HepG2 (cell line): ENCODE data around the gene ITIH3. TPM values are rescaled to one million over a fixed set of nuclear protein-coding genes. Genes with fewer than 3 reads are reported as not detected.

ENCODE experiments used
- BHLHE40 ChIP-seq: IDR thresholded peaks from 2 replicates; pipeline ENCODE4 v1.6.1; 2011; ENCODE audit warnings: low read length, improper control_type of control experiment
- FOXC1 ChIP-seq: sonication (generic); formaldehyde crosslinking; IDR thresholded peaks from 2 replicates; pipeline ENCODE4 v1.8.0; 2022; ENCODE audit warnings: mild to moderate bottlenecking, missing genetic modification reagents, borderline replicate concordance
- HES4 ChIP-seq: sonication (generic); formaldehyde crosslinking; IDR thresholded peaks from 2 replicates; pipeline ENCODE4 v1.9.0; 2021; ENCODE audit warnings: mild to moderate bottlenecking, missing genetic modification reagents, borderline replicate concordance
- HOXA5 ChIP-seq: sonication (generic); formaldehyde crosslinking; IDR thresholded peaks from 2 replicates; pipeline ENCODE4 v1.4.0; 2020; ENCODE audit warnings: missing genetic modification reagents
- NCOA1 ChIP-seq: sonication (generic); formaldehyde crosslinking; IDR thresholded peaks from 2 replicates; pipeline ENCODE4 v1.9.0; 2021; ENCODE audit warnings: missing genetic modification reagents
- PAXIP1 ChIP-seq: sonication (generic); formaldehyde crosslinking; conservative IDR thresholded peaks from 2 replicates; pipeline ENCODE4 v1.4.0; 2020; ENCODE audit warnings: mild to moderate bottlenecking, missing genetic modification reagents, moderate library complexity
- RARA ChIP-seq: IDR thresholded peaks from 2 replicates; pipeline ENCODE4 v1.6.1; 2016; ENCODE audit warnings: missing genetic modification reagents, missing compliant biosample characterization
- RBFOX2 ChIP-seq: fragments of 200-400 bp; formaldehyde crosslinking; IDR thresholded peaks from 2 replicates; pipeline ENCODE4 v1.6.1; 2017; ENCODE audit warnings: low read depth, mild to moderate bottlenecking, low read length
- SIN3A ChIP-seq: IDR thresholded peaks from 2 replicates; pipeline ENCODE4 v1.6.1; 2011; ENCODE audit warnings: low read depth, mild to moderate bottlenecking, control low read depth, low read length, borderline replicate concordance
- SP4 ChIP-seq: sonication (generic); formaldehyde crosslinking; IDR thresholded peaks from 2 replicates; pipeline ENCODE4 v1.8.1; 2023; ENCODE audit warnings: mild to moderate bottlenecking, missing genetic modification reagents
- TEAD2 ChIP-seq: sonication (generic); formaldehyde crosslinking; IDR thresholded peaks from 2 replicates; pipeline ENCODE4 v1.9.0; 2021; ENCODE audit warnings: missing genetic modification reagents
- YEATS2 ChIP-seq: sonication (generic); formaldehyde crosslinking; IDR thresholded peaks from 2 replicates; pipeline ENCODE4 v1.4.0; 2020; ENCODE audit warnings: missing genetic modification reagents, borderline replicate concordance
- ZBTB4 ChIP-seq: sonication (generic); formaldehyde crosslinking; IDR thresholded peaks from 2 replicates; pipeline ENCODE4 v1.4.0; 2020; ENCODE audit warnings: missing genetic modification reagents, mild to moderate bottlenecking, borderline replicate concordance
- ZFY ChIP-seq: sonication (generic); formaldehyde crosslinking; IDR thresholded peaks from 2 replicates; pipeline ENCODE4 v1.4.0; 2020; ENCODE audit warnings: missing genetic modification reagents
- ZNF556 ChIP-seq: sonication (generic); formaldehyde crosslinking; IDR thresholded peaks from 2 replicates; pipeline ENCODE4 v1.4.0; 2020; ENCODE audit warnings: mild to moderate bottlenecking, missing genetic modification reagents, borderline replicate concordance
- ZNF605 ChIP-seq: sonication (generic); formaldehyde crosslinking; IDR thresholded peaks from 2 replicates; pipeline ENCODE4 v1.8.0; 2022; ENCODE audit warnings: mild to moderate bottlenecking, missing genetic modification reagents
- ZNF639 ChIP-seq: conservative IDR thresholded peaks from 2 replicates; pipeline ENCODE4 v1.6.1; 2018; ENCODE audit warnings: missing genetic modification reagents
- ZNF652 ChIP-seq: IDR thresholded peaks from 2 replicates; pipeline ENCODE4 v1.6.1; 2016; ENCODE audit warnings: low read depth, borderline replicate concordance
- ZNF678 ChIP-seq: sonication (generic); formaldehyde crosslinking; IDR thresholded peaks from 2 replicates; pipeline ENCODE4 v1.4.0; 2020; ENCODE audit warnings: mild to moderate bottlenecking, missing genetic modification reagents
- polyA plus RNA-seq, 8 experiments: library from polyadenylated mRNA; depleted of rRNA in 3 of 8; stranded (reverse) in 7 of 8; unstranded in 1 of 8; fragments of >200 nt; fragmentation: Illumina TruSeq in 4 of 8; extraction: Trizol in 4 of 8; gene quantifications; 2 replicates each; pipeline versions ENCODE4 v1.2.1 to v1.2.3, GENCODE V29; 2011 to 2016; ENCODE audit warnings: low read depth in 4 of 8, missing spikeins in 1 of 8, mixed read lengths in 1 of 8; ENCODE audit not compliant: insufficient read depth in 1 of 8
- total RNA-seq, 5 experiments: library from RNA; depleted of rRNA; stranded (reverse); fragments of >200 nt; fragmentation: Illumina TruSeq; extraction: Trizol; gene quantifications; 2 replicates each; pipeline ENCODE4 v1.2.3, GENCODE V29; 2016; ENCODE audit warnings: low read depth in 1 of 5

ITIH3 gene
- total and polyA plus RNA-seq, 2 of the 13 experiments (the other 11 are each of a cell fraction or from before 2014, with no cell fraction given), result 105 to 632 TPM

GRCh38 chr3:52795298-52795900, 803 bp downstream of the ITIH3 start (continued):
- peak; percentile 67; the same call in 1 of the 2 replicates for TF ChIP-seq YEATS2 (CRISPR knock-in tag)
- no peak for TF ChIP-seq HES4 (CRISPR knock-in tag)
- no peak for TF ChIP-seq NCOA1
- no peak for TF ChIP-seq FOXC1 (CRISPR knock-in tag)
- TF ChIP-seq SP4 (CRISPR knock-in tag), result no peak
- no peak for TF ChIP-seq HOXA5
- TF ChIP-seq BHLHE40, result no peak
- no peak for TF ChIP-seq ZNF652
- peak; percentile 84; the same call in 1 of the 2 replicates for TF ChIP-seq SIN3A
- TF ChIP-seq RARA (CRISPR knock-in tag), result peak; percentile 94
- TF ChIP-seq ZNF678 (CRISPR knock-in tag), result no peak
- no peak for TF ChIP-seq TEAD2 (CRISPR knock-in tag)
- no peak; the same call in 1 of the 2 replicates for TF ChIP-seq ZNF639 (CRISPR knock-in tag)
- no peak for TF ChIP-seq RBFOX2
- TF ChIP-seq PAXIP1 (CRISPR knock-in tag), result peak; percentile 95
- peak; percentile 56; the same call in 1 of the 2 replicates for TF ChIP-seq ZNF556 (CRISPR knock-in tag)
- 0 out of 2 replicates have a peak, but pooled peaks have one; percentile 48 for TF ChIP-seq ZNF605 (CRISPR knock-in tag)
- TF ChIP-seq ZBTB4 (CRISPR knock-in tag), result 0 out of 2 replicates have a peak, but pooled peaks have one; percentile 43
- 0 out of 2 replicates have a peak, but pooled peaks have one; percentile 10 for TF ChIP-seq ZFY (CRISPR knock-in tag)
